ENCODE measurements around the gene ARMH1.

ARMH1 gene

DNA sequence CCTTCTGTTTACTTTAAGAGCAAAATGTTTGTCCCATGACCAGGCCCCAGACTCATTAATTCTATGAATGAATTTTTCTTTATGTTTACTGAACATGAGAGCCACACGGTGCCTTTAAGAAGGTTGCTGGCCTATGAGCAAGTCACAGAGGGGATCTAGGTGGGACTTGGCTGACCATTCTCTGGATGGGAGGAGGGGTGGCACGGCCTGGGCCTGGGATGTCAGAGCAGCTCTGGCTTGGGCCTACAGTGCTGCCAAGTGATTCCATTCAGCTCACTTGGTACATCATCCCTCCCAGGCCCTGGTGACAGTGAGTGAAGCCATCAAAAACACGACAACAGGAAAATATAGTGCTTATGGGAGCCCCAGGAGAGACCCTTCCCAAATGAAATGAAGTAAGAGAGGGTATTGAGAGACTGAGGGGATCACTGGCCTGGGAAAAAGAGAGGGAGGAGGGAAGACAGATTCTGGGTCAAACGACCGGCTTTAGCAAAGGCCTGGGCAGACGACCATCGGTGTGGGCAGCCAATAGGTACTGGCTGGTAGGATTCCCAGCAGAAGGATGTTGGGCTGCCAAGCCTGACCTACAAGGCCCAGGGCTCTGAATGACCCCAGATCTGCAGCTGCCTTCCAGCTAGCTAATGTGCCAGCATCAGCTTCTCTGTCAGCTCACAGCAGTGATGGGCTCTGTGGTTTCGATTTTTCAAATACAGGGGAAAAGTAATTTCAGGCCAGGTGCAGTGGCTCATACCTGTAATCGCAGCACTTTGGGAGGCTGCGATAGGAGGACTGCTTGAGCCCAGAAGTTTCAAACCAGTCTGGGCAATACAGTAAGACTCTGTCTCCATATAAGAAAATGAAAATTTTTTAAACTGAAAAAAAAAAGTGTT is 3.5 kb upstream of the ARMH1 start:
- no peak for DNase-seq (ENCODE audit: low read depth, low spot score)

GRCh38 chr1:44672254-44672955 is 2.1 kb upstream of the ARMH1 start:
- DNase-seq (ENCODE audit: low read depth, low spot score) = no peak

- no peak for DNase-seq (ENCODE audit: low read depth, low spot score)
Observed at GRCh38 chr1:44672961-44673674, 1.4 kb upstream of the ARMH1 start.

DNA sequence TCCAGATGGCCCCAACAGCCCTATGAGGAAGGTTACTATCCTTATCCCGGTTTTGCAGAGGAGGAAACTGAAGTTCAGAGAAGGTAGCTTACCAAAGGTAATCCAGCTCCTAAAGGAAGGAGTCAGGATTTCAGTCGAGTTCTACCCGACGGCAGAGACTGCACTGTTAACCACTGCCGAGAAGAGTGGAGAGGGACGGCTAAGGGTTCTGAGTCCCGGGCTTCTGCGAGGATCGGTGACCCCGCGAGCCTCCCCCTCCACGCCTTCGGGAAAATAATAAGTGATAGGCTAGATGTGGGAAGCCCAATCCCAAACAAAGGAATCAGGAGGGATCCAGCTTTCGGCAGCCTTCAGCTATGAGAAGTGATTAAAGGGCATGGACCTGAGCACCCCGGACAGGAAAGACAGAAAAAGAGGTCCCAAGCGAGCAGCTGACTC is 820 bp upstream of the ARMH1 start:
- DNase-seq (ENCODE audit: low read depth, low spot score) = no peak

DNA sequence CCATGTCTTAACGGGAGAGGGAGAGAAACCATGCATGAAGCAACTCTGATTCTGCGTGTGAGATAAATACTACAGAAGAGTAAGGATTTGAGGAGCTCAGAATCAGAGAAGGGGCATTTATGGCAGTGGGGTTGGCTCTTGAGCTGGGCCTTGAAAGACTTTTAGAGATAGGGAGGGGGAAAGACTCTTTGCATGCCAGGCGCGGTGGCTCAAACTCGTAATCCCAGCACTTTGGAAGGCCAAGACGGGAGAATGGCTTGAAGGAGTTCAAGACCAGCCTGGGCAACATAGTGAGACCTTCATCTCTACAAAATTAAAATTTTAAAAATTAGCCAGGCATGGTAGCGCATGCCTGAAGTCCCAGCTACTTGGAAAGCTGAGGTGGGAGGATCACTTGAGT is 672 bp downstream of the ARMH1 start:
- DNase-seq (ENCODE audit: low read depth, low spot score) = no peak

DNA sequence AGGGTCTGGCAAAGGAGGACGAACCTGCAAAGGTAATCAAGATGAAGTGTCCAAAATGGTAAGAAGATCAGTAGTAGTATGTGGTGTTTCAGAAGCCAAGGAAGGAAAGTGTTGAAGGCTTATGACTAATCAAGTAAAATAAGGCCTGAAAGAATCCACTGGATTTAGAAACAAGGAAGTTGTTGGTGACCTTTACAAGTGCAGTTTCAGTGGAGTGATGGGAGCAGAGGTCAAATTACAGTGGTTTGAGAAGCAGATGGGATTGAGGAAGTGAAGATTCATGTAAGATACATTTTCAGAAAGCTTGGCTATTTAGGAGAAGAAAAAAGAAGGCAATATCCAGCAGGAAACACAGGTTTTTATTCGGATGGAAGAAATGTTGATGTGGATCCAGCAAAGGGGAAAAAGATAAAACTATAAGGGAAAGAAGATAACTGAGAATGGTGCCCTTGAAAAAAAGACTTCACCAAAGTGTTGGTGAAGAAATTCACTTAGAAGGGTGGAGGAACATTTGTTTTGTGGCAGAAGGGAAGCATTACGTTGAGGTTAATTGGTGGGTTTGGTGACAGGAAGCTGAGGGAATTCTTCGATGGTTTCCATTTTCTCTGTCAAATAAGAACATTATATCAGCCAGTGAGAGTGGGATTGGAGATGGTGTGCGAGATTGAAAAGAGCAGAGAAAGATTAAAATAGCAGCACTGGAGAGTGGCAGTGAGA is 2.1 kb downstream of the ARMH1 start:
- DNase-seq (ENCODE audit: low read depth, low spot score) = no peak

- DNase-seq (ENCODE audit: low read depth, low spot score) = no peak
Observed at GRCh38 chr1:44677201-44677766, 2.8 kb downstream of the ARMH1 start.

- no peak for DNase-seq (ENCODE audit: low read depth, low spot score)
Observed at GRCh38 chr1:44678120-44678519, 3.6 kb downstream of the ARMH1 start.

- no peak for DNase-seq (ENCODE audit: low read depth, low spot score)
Observed at GRCh38 chr1:44678626-44679025, 4.1 kb downstream of the ARMH1 start.

GRCh38 chr1:44679468-44679867 is 5.0 kb downstream of the ARMH1 start:
- no peak for DNase-seq (ENCODE audit: low read depth, low spot score)

- DNase-seq (ENCODE audit: low read depth, low spot score) = no peak
Observed at GRCh38 chr1:44681905-44682882, 7.7 kb downstream of the ARMH1 start.

DNA sequence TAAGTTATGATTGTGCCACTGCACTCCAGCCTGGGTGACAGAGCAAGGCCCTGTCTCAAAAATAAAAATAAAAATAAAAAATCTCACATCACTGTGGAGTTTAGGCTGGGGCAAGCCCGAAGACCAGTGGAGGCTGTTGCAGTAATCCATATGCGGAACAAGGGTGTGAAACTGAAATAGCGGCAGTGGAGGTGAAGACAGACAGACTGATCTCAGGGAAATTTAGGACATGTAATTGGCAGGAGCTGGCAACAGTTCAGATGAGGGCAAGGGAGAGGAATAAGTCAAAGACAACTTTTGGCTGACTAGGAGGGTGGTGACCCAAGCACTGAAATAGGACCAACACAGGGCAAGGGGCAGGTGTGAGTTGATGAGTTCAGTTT is 8.4 kb downstream of the ARMH1 start:
- DNase-seq (ENCODE audit: low read depth, low spot score) = no peak

- no peak for DNase-seq (ENCODE audit: low read depth, low spot score)
Observed at GRCh38 chr1:44684525-44684924, 10.0 kb downstream of the ARMH1 start.

DNA sequence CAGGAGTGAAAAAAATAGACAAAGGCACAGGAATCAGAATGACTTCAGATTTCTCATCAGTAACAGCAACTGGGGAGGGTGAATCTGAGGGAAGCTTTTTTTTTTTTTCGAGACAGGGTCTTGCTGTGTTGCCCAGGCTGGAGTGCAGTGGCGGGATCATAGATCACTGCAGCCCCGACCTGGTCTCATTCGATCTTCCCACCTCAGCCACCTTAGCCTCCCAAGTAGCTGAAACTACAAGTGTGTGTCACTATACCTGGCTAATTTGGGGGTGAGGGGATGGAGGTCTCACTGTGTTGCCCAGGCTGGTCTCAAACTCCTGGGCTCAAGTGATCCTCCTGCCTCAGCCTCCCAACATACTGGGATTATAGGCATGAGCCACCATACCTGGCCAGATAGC is 10.7 kb downstream of the ARMH1 start:
- DNase-seq (ENCODE audit: low read depth, low spot score) = no peak

- no peak for DNase-seq (ENCODE audit: low read depth, low spot score)
Observed at GRCh38 chr1:44685881-44686280, 11.4 kb downstream of the ARMH1 start.

DNA sequence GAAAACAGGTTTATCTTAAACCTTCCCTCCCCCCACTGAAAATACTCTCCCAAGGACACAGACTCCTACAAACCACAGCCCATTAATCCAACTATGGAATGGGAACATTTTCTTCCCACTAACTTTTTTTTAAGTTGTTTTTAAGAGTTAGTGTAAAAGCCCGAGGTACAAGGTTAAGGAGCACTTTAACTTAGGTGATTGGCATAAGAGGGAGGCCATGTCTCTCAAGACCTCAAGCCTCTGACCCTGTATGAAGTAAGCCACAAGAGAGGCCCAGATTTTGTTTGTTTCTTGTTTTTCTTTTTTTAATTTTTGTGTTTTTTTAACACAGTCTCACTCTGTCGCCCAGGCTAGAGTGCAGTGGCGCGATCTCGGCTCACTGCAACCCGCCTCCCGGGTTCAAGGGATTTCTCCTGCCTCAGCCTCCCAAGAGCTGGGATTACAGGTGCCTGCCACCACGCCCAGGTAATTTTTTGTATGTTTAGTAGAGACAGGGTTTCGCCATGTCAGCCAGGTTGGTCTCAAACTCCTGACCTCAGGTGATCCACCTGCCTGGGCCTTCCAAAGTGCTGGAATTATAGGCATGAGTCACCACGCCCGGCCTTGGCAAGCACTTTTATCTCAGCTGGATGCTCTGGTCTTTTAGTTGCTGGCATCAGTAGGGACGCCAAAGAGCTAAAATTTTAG is 14.4 kb downstream of the ARMH1 start:
- no peak for DNase-seq (ENCODE audit: low read depth, low spot score)

DNA sequence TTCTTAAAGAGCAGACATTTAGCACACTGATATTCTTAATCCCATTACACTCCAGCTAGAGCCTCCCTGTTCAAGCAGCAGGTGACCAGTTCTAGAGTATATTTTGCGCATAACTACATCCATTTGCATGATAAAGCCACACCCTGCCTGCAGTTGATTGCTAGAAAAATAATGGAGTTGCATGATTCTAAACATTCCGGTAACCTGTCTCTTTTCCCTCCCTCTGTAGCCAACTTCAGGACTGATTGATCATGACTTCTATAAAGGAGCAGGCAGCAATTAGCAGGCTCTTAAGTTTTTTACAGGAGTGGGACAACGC is 14.9 kb downstream of the ARMH1 start:
- no peak for DNase-seq (ENCODE audit: low read depth, low spot score)

- no peak for DNase-seq (ENCODE audit: low read depth, low spot score)
Observed at GRCh38 chr1:44693159-44693558, 18.6 kb downstream of the ARMH1 start.

DNA sequence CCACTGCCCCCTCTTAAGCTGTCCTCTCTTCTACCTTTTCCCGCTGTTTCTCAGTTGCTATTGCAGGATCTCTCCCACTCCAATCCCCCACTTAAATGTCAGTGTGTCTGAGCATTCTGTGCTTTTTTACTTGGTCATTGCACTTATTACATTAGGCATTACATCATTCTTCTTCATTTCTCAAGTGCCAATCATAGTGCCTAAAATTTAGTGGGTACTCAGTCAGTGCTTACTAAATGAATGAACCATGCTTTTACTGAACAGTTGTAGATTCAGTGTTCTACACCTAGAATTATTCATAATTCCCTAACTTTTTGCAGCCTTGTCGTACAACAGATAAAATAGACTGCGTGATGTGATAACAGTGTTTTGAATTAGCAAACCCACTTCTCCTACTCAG is 19.4 kb downstream of the ARMH1 start:
- DNase-seq (ENCODE audit: low read depth, low spot score) = no peak

All from smooth muscle cell of the brain vasculature (primary cell).